Nephron progenitor cell (in vitro differentiated cells): Measurements from ENCODE around the gene SLC25A51.

Experiments
- DNase-seq: peaks from one replicate; pipeline ENCODE4 v3.0.0; 2021
- H3K27ac Mint-ChIP-seq: 2 replicates; pipeline ENCODE4 v1.8.0; 2021; ENCODE audit warnings: mild to moderate bottlenecking, moderate library complexity, mixed read lengths
- H3K27me3 Mint-ChIP-seq: 2 replicates; pipeline ENCODE4 v1.8.0; 2021; ENCODE audit warnings: mild to moderate bottlenecking, low read depth, mixed read lengths; ENCODE audit not compliant: poor library complexity
- H3K36me3 Mint-ChIP-seq: 2 replicates; pipeline ENCODE4 v1.8.0; 2021; ENCODE audit warnings: low read depth, mixed read lengths
- H3K4me1 Mint-ChIP-seq: 2 replicates; pipeline ENCODE4 v1.8.0; 2021; ENCODE audit warnings: mixed read lengths
- H3K4me3 Mint-ChIP-seq: 2 replicates; pipeline ENCODE4 v1.8.0; 2021; ENCODE audit warnings: mild to moderate bottlenecking, moderate library complexity, mixed read lengths
- H3K9me3 Mint-ChIP-seq: 2 replicates; pipeline ENCODE4 v1.8.0; 2021; ENCODE audit warnings: mild to moderate bottlenecking, moderate library complexity, mixed read lengths
- CTCF ChIP-seq: fragments of 200-600 bp; sonication (generic); IDR thresholded peaks from 2 replicates; pipeline ENCODE4 v1.5.0; 2021; ENCODE audit warnings: antibody characterized with exemption

The SLC25A51 gene

DNA sequence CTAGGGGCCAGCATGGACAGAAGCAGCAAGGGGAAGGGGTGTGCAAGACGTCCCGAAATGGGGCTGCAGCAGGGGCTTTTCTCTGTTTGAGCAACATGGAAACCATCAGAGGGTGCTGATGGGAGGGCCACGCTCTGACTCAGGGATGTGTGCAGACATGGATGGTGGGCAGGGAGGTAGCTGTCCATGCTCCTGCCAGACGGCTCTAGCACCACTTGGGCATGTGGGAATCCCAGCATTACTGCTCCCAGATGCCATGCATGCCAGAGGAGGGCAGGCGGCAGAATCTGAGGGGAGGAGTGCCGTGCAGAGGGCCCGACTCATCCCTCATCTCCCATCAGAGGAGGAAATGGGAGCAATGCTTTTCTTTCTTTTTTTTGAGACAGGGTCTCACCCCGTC is 45.6 kb upstream of the SLC25A51 start:
- no peak for DNase-seq
- peaks cover 49% of the 10 kb centered on the region for H3K4me1 Mint-ChIP-seq
- peak overlapping the region; percentile 69 for H3K27ac Mint-ChIP-seq
- TF ChIP-seq CTCF = no peak
- peaks cover 21% of the 10 kb centered on the region for H3K36me3 Mint-ChIP-seq
- H3K9me3 Mint-ChIP-seq = no peaks in the 10 kb centered on the region
- H3K4me3 Mint-ChIP-seq = no peak overlapping the region
- H3K27me3 Mint-ChIP-seq = peaks cover 4% of the 10 kb centered on the region

- peaks cover 4% of the 10 kb centered on the region for H3K27me3 Mint-ChIP-seq
- peaks cover 49% of the 10 kb centered on the region for H3K4me1 Mint-ChIP-seq
- H3K9me3 Mint-ChIP-seq = no peaks in the 10 kb centered on the region
- H3K36me3 Mint-ChIP-seq = peaks cover 20% of the 10 kb centered on the region
- H3K4me3 Mint-ChIP-seq = no peak overlapping the region
- no peak overlapping the region for H3K27ac Mint-ChIP-seq
- no peak for TF ChIP-seq CTCF
- DNase-seq = no peak
These were observed 44.6 kb upstream of the SLC25A51 start for GRCh38 chr9:37948417-37948980.

GRCh38 chr9:37947977-37948376 is 44.0 kb upstream of the SLC25A51 start:
- Mint-ChIP-seq H3K9me3 (no peaks in the 10 kb centered on the region), H3K27me3 (peaks cover 4% of the 10 kb centered on the region), H3K36me3 (peaks cover 15% of the 10 kb centered on the region), H3K4me3 (no peak overlapping the region), H3K4me1 (peaks cover 49% of the 10 kb centered on the region), H3K27ac (no peak overlapping the region)
- no peak for DNase-seq
- no peak for TF ChIP-seq CTCF

- no peaks in the 10 kb centered on the region for H3K9me3 Mint-ChIP-seq
- no peak for TF ChIP-seq CTCF
- H3K36me3 Mint-ChIP-seq = peaks cover 10% of the 10 kb centered on the region
- H3K27me3 Mint-ChIP-seq = peaks cover 6% of the 10 kb centered on the region
- H3K4me3 Mint-ChIP-seq = no peak overlapping the region
- H3K4me1 Mint-ChIP-seq = peaks cover 48% of the 10 kb centered on the region
- no peak overlapping the region for H3K27ac Mint-ChIP-seq
- DNase-seq = no peak
These were observed 43.5 kb upstream of the SLC25A51 start for GRCh38 chr9:37947471-37947870.

DNA sequence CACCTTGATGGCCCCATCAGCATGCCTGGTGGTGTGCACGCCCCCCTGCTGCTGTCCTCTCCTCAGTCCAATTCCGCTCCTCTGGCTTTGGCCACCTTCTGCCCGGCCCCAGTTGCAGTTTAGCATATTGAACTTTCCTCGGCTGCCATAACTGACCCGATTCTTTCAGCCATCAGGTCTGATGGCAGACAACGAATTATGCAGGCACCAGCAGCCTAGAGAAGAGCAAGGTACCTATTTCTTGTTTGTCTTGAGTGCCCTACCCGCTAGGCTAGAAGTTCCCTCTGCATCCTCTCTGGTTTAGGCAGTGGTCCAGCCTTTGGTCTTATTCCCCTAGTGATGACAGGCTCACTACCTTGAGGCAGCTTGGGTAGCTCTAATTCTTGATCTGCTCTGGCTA is 43.0 kb upstream of the SLC25A51 start:
- no peak for DNase-seq
- Mint-ChIP-seq H3K9me3 (no peaks in the 10 kb centered on the region), H3K27ac (no peak overlapping the region), H3K4me1 (peaks cover 50% of the 10 kb centered on the region), H3K27me3 (peaks cover 6% of the 10 kb centered on the region), H3K4me3 (no peak overlapping the region), H3K36me3 (peaks cover 5% of the 10 kb centered on the region)
- TF ChIP-seq CTCF = no peak

- no peak overlapping the region for H3K4me3 Mint-ChIP-seq
- H3K4me1 Mint-ChIP-seq = peaks cover 45% of the 10 kb centered on the region
- TF ChIP-seq CTCF = no peak
- no peak for DNase-seq
- no peak overlapping the region for H3K27ac Mint-ChIP-seq
- H3K9me3 Mint-ChIP-seq = no peaks in the 10 kb centered on the region
- peaks cover 3% of the 10 kb centered on the region for H3K27me3 Mint-ChIP-seq
- H3K36me3 Mint-ChIP-seq = no peaks in the 10 kb centered on the region
These were observed 42.1 kb upstream of the SLC25A51 start for GRCh38 chr9:37946041-37946440.
